Nephron progenitor cell (in vitro differentiated cells): ENCODE results near the gene TGM5.
"Not testable (repeated sequence)": the region's sequence is repeated elsewhere in the genome, so short reads cannot be mapped to it uniquely, and the experiment has no call there.

Experiments used
- DNase-seq: peaks from one replicate; pipeline ENCODE4 v3.0.0; 2021
- H3K27ac Mint-ChIP-seq: 2 replicates; pipeline ENCODE4 v1.8.0; 2021; ENCODE audit warnings: mild to moderate bottlenecking, moderate library complexity, mixed read lengths
- H3K27me3 Mint-ChIP-seq: 2 replicates; pipeline ENCODE4 v1.8.0; 2021; ENCODE audit warnings: mild to moderate bottlenecking, low read depth, mixed read lengths; ENCODE audit not compliant: poor library complexity
- H3K36me3 Mint-ChIP-seq: 2 replicates; pipeline ENCODE4 v1.8.0; 2021; ENCODE audit warnings: low read depth, mixed read lengths
- H3K4me1 Mint-ChIP-seq: 2 replicates; pipeline ENCODE4 v1.8.0; 2021; ENCODE audit warnings: mixed read lengths
- H3K4me3 Mint-ChIP-seq: 2 replicates; pipeline ENCODE4 v1.8.0; 2021; ENCODE audit warnings: mild to moderate bottlenecking, moderate library complexity, mixed read lengths
- H3K9me3 Mint-ChIP-seq: 2 replicates; pipeline ENCODE4 v1.8.0; 2021; ENCODE audit warnings: mild to moderate bottlenecking, moderate library complexity, mixed read lengths
- TF ChIP-seq, protein P1 (sequence below): fragments of 200-600 bp; sonication (generic); IDR thresholded peaks from 2 replicates; pipeline ENCODE4 v1.5.0; 2021; ENCODE audit warnings: antibody characterized with exemption

The TGM5 gene

DNA sequence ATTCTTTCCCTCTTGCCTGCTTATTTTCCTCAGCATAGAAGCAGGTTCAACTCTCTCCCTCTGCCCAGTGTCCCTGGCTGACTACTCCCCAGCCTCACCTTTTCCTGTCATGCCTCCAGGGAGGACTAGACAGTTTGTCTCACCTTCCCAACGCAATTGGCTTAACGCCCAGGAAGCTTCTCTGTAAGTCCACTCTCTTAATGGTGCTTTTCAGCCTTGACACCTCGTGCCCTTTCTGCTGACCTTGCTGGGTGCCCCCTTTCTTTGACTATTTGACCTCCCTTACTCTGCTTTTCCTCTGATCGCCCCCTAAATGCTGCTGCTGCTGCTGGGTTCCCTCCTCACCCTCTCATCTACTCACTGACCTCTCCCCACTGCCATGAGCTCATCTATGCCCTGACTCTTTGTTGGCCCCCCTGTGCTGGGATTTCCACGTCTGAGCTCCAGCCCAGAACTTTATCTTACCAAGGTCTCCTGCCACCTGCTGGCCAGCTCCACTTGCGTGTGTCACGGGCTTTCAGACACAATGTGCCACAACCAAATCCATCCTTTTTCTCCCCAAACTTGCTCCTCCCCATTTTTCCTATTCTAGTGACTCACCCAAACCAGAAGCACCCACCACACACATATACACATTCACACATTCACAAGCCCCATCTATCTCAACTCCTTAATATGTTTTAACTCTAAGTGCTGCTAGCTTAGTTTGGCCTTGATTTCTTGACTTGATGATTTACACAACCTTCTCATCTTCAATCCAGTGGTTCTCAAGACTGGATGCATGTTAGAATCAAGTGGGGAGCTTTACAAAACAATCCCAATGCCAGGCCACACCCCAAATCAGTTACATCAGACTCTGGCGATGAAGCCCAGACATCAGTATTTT, 62.5 kb downstream of the TGM5 start:
- peaks cover 7% of the 10 kb centered on the region for H3K4me1 Mint-ChIP-seq
- H3K4me3 Mint-ChIP-seq = no peak overlapping the region
- no peaks in the 10 kb centered on the region for H3K9me3 Mint-ChIP-seq
- peak overlapping the region; percentile 24 for H3K27ac Mint-ChIP-seq
- peak; percentile 45 for DNase-seq
- TF ChIP-seq, protein P1, sequence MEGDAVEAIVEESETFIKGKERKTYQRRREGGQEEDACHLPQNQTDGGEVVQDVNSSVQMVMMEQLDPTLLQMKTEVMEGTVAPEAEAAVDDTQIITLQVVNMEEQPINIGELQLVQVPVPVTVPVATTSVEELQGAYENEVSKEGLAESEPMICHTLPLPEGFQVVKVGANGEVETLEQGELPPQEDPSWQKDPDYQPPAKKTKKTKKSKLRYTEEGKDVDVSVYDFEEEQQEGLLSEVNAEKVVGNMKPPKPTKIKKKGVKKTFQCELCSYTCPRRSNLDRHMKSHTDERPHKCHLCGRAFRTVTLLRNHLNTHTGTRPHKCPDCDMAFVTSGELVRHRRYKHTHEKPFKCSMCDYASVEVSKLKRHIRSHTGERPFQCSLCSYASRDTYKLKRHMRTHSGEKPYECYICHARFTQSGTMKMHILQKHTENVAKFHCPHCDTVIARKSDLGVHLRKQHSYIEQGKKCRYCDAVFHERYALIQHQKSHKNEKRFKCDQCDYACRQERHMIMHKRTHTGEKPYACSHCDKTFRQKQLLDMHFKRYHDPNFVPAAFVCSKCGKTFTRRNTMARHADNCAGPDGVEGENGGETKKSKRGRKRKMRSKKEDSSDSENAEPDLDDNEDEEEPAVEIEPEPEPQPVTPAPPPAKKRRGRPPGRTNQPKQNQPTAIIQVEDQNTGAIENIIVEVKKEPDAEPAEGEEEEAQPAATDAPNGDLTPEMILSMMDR = peak; percentile 44
- no peaks in the 10 kb centered on the region for H3K36me3 Mint-ChIP-seq
- peaks cover 43% of the 10 kb centered on the region for H3K27me3 Mint-ChIP-seq

DNA sequence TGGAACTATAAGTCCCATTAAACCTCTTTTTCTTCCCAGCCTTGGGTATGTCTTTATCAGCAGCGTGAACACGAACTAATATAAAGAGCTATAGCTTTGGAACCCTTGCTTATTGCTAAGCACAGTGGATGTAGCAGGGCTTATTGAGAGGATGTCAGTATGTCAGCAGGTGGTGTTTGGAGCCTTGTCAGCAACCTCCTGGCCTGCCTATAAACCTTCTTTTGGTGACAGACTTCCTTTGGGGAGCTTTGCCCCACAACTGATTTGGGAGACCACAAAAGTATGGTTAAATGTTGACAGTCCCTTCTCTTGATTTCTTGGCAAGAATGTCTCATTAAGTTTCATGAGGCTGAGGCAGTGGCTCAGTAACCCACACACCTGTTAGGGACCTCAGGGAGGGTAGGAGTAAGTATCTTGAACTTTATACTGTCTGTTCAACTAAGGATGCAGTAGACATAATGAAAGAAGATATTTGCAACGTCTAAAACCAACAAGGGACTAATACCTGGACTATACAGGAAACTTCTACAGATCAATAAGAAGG, 66.7 kb downstream of the TGM5 start:
- TF ChIP-seq, protein P1 = no peak
- Mint-ChIP-seq H3K27me3 (peaks cover 17% of the 10 kb centered on the region), H3K4me3 (no peak overlapping the region), H3K36me3 (peaks cover 23% of the 10 kb centered on the region), H3K9me3 (peaks cover 9% of the 10 kb centered on the region), H3K4me1 (peaks cover 7% of the 10 kb centered on the region), H3K27ac (no peak overlapping the region)
- no peak for DNase-seq

GRCh38 chr15:43198992-43199391, 67.7 kb downstream of the TGM5 start:
- no peak overlapping the region for H3K27ac Mint-ChIP-seq
- peaks cover 9% of the 10 kb centered on the region for H3K9me3 Mint-ChIP-seq
- peaks cover under 1% of the 10 kb centered on the region for H3K4me1 Mint-ChIP-seq

GRCh38 chr15:43198556-43198955, 68.2 kb downstream of the TGM5 start:
- H3K4me3 Mint-ChIP-seq, H3K27ac Mint-ChIP-seq, H3K4me1 Mint-ChIP-seq: not testable (repeated sequence)

More at GRCh38 chr15:43198992-43199391, 67.7 kb downstream of the TGM5 start:
- Mint-ChIP-seq H3K4me3 (no peak overlapping the region), H3K36me3 (peaks cover 32% of the 10 kb centered on the region), H3K27me3 (peaks cover 17% of the 10 kb centered on the region)
- TF ChIP-seq, protein P1 = no peak
- no peak for DNase-seq

GRCh38 chr15:43197773-43198172, 69.0 kb downstream of the TGM5 start:
- not testable (repeated sequence) for H3K4me3 Mint-ChIP-seq, DNase-seq, H3K27me3 Mint-ChIP-seq, H3K27ac Mint-ChIP-seq, H3K9me3 Mint-ChIP-seq, H3K4me1 Mint-ChIP-seq
- H3K36me3 Mint-ChIP-seq = peaks cover 34% of the 10 kb centered on the region

More at GRCh38 chr15:43198556-43198955, 68.2 kb downstream of the TGM5 start:
- not testable (repeated sequence) for DNase-seq, H3K9me3 Mint-ChIP-seq
- peaks cover 15% of the 10 kb centered on the region for H3K27me3 Mint-ChIP-seq
- H3K36me3 Mint-ChIP-seq = peaks cover 32% of the 10 kb centered on the region

DNA sequence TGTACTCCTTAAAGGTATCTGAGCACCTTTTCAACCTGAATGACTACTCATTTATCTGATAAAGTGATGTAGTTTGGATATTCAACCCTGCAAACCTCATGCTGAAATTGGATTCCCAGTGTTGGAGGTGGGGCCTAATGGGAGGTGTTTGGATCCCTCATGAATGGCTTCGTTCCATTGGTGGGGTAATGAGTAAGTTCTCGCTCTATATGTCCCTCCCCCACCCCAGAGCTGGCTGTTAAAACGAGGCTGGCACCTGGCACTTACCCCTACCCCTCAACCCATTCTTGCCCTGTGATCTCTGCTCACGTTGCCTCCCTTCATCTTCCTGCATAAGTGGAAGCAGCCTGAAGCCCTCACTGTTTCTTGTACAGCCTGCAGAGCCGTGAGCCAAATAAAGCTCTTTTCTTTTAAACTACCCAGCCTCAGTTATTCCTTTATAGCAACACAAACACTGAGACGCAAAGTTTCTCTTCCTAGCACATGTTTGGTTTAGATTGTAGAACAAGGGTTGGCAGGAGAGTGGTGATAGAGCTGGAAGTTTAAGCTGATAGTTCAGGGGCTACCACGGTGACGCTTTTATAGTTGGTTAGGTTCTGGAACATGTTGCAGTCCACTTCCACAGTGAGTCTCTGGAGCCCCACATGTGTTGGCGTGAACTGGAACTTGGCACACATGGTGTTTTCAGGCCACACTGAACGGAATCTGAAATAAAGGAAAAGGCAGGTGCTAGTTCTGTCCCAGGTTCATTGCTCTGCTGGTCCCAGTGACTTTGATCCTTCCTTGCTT, 69.8 kb downstream of the TGM5 start:
- Mint-ChIP-seq H3K9me3 (peaks cover 9% of the 10 kb centered on the region), H3K4me1 (no peaks in the 10 kb centered on the region), H3K4me3 (no peak overlapping the region), H3K27me3 (peaks cover 3% of the 10 kb centered on the region), H3K27ac (no peak overlapping the region), H3K36me3 (peaks cover 38% of the 10 kb centered on the region)
- TF ChIP-seq, protein P1 = no peak
- DNase-seq = no peak
